GM19468 (cell line): ENCODE measurements around the gene PDLIM5.

Source experiments
- ATAC-seq: cut with Tn5 transposase; IDR thresholded peaks from one replicate; pipeline ENCODE4 v1.9.1; 2021; ENCODE audit warnings: mild to moderate bottlenecking, moderate library complexity, moderate number of reproducible peaks; ENCODE audit not compliant: unreplicated experiment; ENCODE audit errors: extremely low read depth

PDLIM5 gene

DNA sequence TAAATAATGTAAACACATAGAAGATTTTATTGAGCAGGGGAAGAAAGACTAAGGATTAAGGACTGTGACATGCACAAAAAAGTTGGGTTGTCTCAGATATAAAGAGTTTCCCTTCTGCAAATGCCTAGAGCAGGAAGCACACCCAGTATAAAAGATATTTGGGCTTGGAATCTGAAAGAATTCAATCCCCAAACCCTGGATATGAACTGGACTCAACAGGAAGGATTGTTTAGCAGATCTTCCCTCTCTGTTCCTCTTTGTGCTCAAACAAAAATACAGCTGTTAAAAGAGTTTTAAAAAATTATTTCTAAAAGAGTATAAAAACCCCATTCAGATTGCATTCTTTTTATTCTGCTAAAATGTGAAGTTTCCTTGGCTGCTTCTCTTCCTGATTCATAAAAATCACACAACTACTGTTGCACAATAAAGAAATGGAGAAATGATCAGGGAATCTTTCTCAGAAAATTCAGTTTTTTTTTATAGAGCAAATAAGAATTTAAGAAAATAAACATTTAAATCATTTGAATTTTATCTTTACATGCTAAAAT, 71.4 kb downstream of the PDLIM5 start:
- ATAC-seq = no peak

DNA sequence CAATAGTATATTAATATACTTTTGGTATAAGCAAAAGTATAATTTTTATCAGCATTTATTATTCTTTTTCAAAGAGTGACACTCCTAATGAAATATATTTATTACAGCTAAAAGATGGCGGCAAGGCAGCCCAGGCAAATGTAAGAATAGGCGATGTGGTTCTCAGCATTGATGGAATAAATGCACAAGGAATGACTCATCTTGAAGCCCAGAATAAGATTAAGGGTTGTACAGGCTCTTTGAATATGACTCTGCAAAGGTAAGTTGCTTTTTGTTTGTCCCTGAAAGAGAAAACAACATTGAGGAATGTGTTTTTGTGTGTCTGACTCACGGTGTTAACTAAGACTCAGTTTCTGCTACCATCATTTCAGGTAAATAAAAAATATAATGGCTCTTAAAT, 71.9 kb downstream of the PDLIM5 start:
- no peak for ATAC-seq

GRCh38 chr4:94525993-94526728, 74.4 kb downstream of the PDLIM5 start:
- no peak for ATAC-seq

DNA sequence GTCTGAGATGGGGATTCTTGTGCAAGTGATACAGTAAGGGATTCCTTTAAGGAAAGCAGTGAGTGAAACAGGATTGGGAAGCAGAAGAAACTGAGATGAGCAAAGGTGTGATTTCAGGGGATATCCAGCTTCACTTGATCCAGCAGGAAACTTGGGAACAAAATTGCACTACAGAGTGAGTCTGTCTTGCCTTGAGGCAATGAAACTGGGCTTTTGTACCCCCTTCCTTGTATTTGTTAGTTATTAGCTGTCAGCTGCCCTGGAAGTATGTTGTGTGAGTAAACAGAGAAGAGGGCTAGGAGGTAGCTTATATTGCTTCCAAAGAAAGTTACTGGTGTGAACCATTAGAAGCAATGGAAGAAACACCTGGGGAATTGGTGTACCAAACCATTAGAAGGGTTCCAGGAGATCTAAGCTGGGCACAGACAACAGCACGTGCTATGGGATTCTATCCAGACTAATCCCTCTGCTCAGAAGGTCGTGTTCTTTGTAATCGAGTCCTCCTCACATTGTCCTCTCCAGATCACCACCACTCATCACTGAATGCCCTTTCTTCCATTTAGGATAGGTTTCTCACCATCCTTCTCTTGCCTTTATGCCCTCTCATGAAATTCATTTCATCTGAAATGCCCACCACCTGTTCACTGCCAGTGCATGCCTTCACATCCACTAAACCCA, 76.0 kb downstream of the PDLIM5 start:
- no peak for ATAC-seq

DNA sequence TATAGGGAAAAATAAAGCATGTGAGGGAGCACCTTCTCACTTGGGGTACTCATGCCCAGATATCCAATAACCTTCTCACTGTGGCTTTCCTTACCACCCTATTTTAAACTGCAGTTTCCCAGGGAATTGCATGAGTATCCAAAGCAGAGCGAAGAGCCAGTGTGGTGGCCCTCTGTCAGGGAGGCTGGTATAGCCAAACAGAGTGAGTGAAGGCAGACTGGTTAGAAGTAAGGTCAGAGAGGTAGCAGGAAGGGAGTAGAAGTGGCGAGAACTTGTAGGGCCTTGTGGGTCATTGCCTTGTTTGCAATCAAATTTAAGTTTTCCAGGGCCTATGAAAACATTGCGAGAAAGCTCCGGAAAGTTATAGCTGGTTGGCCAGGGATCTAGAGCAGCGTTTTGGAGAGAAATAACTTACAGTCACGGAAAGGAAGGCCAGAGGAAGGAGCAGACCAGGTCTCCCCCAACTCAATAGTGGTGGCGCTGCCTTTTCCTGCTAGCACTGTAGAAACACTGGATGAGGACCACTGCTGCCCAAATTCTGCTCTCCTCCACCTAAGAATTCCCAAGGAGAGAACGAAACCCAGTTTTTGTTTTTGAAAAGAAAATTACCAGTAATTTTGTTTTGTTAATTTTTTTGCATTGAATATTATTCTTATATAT, 77.2 kb downstream of the PDLIM5 start:
- no peak for ATAC-seq

DNA sequence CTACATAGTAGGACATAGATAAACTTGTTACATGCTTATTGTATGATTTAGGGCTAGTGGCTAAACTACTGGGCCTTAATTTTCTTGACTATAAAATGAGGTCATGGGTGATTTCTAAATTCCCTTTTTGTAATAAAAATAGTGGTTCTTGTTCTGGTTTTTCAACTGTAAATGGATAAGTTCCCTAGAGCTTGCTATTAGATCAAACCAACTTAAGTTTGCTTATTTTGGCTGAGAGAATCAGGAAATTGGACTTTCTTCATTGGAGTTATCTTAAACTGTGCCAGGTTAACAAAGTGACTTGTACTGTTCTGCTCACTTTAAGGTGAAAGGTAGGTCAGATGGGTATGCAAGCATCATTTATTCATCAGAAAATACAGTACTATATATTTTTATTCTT, 78.3 kb downstream of the PDLIM5 start:
- ATAC-seq = no peak

DNA sequence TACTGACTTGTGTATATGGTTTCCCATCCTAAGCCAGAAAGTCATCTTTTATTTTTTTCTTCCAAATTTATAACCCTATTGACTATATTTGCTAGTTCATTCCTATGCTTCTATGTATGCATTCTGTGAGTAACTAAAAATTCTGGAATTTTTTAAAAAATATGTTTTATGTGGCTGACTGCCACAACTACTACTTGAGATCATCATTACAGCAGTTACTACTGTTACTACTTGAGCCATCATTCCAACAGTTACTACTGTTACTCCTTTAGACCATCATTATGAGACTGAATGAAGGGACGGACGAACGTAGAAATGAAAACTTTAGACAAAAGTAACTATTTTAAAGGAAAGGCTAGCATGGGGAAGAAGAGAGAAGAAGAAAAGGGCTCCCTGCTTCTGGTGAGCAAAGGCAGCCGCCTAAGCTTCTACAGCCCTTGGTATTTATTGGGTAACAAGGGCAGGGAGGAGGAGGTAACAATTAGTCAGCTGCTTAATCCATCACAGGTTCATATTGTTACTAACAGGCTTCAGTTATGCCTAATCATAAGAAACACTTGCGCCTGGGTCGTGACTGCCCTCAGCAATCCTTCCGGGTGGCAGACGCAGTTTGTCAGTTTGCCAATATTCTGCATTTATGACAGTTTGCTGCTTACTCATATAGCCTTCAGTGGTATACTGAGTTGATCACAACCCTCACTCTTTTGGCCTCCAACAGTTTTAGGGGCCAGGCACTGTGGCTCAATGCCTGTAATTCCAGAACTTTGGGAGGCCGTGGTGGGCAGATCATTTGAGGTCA, 80.4 kb downstream of the PDLIM5 start:
- no peak for ATAC-seq

DNA sequence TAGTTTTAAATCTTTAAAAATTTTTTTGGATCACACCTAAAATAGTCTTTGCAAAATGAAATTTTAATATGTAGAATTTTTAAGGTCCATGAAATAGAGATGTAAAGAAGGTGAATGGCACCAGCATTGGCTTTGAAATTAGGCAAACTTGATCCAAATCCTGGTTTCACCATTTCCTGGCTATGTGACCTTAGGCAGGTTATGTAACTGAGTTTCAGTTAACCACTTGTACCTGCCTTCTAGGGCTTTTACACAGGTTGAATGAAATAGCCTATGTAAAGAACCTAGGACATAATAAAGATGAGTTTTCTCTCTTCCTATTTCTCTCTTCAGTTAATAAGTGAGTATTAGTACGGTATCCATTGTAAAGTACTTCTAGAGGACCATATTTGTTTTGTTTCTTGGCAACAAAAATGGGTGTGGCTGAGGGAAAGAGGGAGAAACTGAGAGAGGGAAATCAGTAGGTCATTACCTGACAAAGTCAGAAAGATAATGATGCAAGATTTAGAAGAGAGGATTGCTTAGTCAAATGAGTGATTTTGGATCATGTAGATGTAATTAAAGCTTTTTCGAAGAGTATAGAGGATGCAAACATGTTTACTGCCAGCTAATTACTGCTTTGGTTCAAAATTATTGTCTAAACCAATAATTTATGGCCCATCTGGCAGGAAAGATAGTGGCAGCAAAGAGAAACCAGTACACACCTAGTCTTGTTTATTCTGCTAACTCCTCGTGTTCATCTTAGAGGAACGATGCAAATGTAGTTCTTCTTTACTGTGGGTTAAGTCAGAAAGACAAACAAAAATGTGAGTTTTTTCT, 81.9 kb downstream of the PDLIM5 start:
- no peak for ATAC-seq

- peak; percentile 90 for ATAC-seq
Measured at GRCh38 chr4:94534401-94535312, 82.9 kb downstream of the PDLIM5 start.

DNA sequence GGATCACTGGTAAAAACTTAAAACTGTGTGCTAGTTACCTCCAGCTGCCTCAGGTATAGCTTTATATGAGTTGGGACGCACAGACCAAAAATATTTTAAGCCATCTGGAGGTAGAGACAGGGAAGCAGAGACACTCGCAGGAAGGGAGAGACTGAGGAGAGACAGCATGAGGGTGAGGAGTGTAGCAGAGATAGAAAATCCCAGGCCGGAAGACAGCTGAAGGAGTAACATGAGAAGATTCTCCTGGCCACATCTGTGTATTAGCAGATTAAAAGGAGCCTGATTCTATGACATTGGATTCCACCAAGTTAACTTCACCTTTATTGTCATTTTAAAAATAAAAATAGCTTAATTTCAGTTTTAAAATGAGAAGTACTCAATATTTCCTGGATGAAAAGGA, 84.3 kb downstream of the PDLIM5 start:
- no peak for ATAC-seq

DNA sequence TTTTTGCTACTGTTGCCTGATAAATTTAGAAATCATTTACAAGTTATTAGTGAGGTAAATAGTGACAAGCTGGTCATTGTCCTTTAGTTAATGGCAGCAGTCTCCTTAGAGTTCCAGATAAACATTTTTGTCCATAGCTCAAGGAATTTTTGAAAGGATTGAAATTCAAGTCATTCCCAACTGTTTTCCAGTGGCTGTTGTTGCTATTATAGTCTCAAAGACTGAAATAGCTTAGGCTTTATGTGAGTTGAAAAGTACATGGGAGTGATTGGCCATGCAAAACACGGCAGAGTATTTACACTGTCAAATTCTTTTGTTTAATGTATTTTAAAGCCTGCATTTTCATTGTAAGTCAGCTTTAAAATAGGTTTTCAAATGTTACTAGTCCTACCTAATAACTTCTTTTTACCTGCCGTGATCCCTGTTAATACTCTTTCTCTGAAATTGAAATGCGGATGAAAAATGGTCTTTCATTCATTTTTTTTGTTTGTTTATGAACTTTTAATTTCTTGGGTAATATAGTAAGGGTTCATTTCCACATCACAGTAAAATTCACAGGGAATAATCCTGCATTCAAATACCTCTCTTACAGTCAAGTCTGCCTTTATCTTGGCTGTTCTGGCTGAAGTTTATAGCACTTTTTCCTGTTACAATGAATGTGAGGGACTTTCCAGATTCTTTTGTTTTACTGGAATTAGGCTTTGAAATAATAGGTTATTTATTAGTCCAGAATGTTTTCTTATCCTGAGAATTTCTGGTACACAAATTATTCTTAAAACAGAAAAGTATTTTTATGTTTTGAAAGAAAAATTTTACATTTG, 85.1 kb downstream of the PDLIM5 start:
- no peak for ATAC-seq

DNA sequence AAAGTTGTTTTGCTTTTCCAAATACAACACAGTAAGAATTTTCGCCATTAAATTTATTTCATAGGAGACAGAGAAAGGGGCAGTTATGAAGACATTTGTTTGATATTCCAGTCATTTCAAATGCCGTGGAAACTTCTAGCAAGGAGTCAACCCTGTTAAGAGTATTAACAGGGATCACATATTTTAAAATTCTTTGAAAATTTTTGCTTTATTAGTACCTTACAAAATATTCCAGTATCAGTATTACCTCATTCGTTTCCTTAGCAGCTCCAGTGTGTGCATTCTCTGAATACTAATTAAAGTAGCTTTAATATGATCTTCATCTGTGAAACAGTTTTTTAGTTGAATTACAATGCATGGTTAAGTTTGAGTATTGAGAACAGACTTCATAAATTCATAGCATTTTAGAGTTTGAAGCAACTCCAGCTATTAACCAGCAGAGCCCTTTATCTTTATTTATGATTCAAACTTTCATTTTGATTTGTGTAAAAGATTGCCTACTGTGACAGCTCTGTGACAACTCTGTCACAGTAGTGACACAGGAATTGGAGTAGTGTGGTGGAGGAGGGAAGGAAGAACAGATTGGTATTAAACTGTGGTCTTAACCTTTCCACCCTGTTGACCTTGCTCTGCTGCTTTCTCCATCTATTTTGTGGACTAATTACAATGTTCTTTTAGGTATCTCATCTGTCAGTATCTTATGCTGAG, 86.3 kb downstream of the PDLIM5 start:
- ATAC-seq = no peak

DNA sequence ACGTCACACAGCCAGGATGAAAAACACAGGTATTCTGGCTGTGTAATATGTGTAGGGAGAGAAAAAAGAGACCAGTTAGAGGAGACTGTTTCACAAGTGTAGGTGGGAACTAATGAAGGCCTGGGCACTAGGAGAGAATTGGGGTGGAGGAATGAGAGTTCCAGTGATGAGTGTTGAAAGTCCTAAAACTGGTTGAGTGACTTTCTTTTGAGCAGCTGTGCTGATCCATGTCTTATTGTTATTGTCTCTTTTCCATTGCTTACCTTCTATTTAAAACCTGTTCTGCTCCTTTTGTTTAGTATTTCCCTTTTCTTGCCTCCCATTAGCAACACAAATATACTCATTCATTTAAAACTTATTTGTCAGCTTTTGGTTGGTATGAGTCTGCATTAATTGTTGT, 88.7 kb downstream of the PDLIM5 start:
- no peak for ATAC-seq

DNA sequence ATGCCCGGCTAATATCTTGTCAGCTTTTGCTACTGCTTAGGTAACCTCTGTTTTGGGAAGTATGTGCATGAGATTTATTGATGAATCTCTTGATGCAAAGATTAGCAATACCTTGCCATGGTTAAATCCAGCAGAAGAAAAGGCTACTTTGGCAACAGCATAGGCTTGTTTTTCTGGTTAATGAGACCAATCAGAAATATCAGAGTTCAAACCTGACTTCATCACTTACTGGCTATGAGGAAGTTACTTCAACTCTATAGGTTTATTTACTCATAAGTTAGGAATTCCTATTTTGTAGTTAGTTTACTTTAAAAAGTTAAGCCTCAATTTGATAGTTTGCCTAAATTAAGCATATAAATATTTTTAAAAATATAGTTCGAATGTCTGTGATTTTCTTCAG, 93.1 kb downstream of the PDLIM5 start:
- no peak for ATAC-seq

DNA sequence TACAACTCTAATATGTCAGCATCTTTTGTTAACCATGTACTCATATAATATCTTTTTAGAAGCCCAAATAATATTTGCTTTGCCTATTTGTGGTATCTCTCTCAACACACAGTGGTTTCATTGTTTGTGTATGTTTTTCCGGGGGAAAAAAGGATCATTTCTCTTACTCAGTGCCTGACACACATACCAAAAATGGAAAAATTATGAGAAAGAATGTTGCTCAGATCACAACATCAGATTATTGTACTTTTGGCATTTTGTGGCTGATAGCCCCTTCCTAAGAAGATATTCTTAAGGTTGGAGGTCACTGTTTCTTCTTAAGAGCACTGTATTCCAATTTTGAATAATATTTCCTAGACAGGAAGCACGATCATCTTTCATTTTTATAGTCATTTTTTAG, 93.6 kb downstream of the PDLIM5 start:
- no peak for ATAC-seq

- ATAC-seq = no peak
Measured at GRCh38 chr4:94546949-94547348, 95.2 kb downstream of the PDLIM5 start.

GRCh38 chr4:94548571-94548970, 96.8 kb downstream of the PDLIM5 start:
- ATAC-seq = no peak
